EH (cell line): ENCODE data around the gene UGT1A7.

Experiments used
- DNase-seq: peaks from one replicate; pipeline ENCODE4 v3.0.0-alpha.2; 2015; ENCODE audit warnings: low read depth

Gene UGT1A7

DNA sequence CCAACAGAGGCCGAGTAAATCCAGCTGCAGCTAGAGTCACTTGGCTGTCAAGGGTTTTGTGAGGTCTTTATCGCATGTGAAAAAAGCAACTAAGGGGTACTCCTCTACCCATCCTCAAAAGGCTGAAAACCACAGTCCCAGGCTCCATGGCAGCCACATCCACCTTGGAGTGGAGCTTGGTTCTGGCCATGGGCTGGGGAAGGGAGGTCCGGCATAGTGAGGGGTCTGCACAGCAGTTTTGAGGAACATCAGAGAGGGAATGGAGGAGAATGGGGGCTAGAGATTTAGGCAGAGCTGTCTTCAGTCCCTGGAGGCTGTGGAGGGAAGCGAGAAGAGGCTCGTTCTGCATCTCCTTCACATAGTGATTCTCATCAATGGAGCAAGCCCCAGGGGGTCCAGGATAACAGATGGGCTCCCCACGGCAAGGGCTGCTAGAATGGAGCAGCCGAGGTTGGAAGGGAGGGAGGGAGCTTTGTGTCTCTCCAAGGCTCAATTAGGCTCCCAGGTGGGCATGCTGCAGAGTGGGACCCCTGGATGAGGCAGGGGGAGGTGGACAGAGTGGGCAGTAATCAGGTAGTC is 117.5 kb downstream of the UGT1A7 start:
- no peak for DNase-seq

DNA sequence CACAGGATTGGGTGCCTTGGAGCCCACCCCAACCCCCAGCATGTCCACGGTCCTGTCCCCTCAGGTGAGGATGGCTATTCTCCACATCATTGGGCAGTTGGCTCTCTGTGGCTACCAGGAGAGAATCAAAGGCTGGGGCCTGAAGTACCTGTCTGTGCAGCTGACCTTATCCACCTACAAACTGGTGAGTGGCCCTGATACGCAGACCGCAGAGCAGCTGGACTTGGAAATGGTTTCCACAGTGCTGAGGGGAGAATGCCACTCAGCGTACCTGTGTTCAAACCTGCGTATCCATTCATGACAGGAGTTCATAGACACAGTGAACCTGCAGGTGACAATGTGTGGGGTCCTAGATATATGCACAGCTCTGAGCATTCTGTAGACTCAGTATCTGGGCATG is 118.0 kb downstream of the UGT1A7 start:
- DNase-seq: no peak

DNA sequence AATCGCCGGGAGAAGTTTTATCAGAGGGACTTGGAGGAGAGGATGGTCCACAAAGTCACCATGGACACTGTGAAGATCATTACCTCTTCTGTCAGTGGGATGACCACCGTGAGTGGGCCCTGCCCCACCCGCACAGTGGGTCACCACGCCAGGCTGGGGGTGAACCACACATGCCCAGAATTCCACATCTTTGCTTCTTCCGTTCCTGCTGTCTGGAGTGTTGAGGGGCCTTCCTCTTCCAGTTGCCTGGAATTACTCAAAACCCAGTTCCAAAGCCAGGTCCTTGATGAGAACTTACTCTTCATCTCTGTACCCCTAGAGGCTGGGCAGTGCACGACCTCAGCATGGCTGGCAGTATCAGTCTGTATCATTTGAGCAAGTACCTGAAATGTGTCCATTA is 118.5 kb downstream of the UGT1A7 start:
- no peak for DNase-seq

DNA sequence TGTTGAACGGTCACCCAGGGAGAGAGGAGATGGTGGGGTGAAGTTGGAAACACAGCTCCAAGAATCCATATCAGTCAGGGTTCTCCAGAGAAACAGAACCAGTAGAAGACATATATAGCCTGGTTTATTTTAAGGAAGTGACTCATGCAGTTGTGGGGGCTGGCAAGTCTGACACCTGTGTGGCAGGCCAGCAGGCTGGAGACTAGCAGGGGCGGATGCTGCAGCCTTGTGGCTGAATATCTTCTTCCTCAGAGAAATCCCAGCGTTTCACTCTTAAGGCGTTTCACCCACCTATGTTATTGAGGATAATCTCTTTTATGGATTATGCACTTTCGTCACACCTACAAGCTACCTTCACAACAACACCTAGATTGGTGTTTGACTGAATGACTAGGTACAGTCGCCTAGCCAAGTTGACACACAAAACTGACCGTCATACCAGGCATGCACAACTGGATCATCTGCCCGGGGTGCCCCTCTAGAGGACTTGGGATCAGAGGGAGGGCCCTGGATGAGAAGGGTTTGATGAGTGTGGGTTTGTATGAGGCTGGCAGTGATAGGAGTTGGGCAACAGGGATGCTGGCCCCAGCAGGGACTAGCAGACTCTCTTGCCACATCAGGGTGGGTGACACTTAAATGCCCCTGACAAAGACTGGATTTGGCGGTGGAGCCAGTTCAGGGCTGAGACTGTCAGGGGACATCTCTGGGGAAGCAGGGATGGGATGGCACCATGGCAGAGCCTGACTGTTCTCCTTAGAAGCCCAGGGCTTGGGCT is 119.8 kb downstream of the UGT1A7 start:
- peak; percentile 29 for DNase-seq

DNA sequence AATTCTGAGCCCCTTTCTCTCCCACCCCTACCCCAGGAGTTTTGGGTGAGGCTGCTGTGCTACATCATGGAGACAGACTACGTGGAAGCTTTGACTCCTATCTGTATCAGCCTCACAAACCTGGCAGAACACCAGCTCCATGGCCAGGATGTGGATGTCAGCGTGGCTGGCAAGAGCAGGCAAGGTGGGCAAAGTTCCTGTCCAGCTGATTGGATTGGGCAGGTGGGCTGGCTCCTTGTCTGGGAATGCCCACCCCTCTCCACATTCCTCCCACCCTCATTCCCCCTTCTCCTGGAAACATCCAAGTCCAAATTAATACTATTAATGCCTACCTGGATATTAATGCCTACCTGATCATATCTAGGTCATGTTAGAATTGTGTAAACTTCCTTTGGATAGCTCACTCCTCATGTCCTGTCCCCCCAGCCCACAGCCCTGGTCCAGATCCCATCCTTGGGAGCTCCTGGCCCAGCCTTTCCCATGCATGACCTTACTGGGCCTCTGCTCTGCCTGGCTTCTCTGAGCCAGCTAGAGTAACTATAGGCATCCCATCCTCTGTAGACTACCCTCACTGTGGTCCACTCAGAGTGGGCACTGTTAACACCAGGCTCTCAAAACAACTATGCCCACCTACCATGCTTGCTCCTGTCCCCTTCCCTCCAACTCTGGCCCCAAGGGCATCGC is 120.6 kb downstream of the UGT1A7 start:
- no peak for DNase-seq

DNA sequence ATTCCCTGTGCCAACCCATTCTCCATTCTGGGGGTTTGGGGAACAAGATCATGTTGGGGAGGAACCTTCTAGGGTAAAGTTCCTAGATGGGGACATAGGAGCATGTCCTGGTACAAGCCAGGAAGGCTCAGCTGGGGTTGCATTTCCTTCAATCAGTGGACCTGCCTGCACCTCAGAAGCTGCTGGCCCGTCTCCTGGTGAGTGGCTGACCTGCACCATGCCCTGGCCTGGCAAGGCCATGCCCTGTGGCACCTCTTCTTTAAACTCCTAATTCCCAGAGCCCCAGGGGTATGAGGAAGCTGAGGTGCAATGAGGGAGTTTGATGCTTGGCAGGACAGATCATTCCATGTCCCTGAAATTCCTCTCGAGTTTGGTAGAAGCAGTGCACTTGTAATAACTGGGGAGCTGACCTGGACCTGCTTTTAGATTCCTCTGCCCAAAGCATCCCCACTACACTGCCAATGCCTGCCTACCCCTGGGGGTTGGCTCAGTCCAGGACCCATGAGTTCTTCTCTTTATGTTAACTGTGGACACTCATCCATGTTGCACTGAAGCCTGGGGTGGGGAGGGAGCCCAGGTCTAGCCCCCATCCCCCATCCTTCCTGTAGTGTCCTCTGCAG is 121.7 kb downstream of the UGT1A7 start:
- DNase-seq: no peak

DNA sequence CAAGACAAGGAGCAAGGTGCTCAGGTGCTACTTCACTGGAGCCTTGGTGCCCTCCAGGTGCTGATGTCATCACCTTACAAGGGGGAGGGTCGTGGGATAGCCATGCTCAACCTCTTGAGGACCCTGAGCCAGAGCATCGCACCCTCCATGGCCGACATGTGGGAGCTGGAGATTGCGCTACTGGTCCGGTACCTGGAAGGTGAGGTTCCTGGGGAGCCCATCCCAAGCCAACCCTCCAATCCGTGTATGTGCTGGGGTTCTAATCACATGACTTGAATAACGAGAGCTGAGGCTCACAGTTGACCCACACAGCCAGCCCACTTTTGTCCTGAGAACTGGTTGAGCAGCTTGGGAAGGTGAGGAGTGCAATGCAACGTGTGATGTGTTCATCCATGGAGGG is 122.3 kb downstream of the UGT1A7 start:
- DNase-seq: no peak

DNA sequence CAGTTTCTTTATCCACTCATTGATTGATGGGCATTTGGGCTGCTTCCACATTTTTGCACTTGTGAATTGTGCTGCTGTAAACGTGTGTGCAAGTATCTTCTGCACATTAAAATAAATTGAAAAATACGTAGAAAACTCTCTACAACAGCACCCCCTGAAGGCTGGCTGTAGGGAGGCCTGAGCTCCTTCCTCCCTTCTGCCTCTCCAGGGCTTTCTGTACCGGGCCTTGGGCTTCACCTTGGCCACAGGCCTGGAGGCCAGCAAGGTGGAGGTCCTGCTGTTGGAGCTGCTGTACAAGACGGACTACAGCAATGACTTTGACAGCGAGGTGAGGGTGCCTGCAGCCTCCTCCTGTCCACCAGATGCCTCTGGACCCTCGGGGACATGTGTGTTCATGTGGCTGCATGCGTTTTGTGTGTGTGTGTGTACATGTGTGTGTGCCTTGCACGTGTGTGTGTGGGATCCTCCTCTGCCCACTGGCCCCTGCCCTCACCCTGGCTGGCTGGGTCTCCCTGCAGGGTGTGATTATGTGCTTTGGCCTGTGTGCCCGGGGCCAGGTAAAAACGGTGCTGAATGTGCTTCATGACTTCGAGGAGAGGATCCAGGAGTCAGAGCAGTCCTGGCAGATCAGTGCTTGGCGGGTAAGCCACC is 125.6 kb downstream of the UGT1A7 start:
- no peak for DNase-seq

DNA sequence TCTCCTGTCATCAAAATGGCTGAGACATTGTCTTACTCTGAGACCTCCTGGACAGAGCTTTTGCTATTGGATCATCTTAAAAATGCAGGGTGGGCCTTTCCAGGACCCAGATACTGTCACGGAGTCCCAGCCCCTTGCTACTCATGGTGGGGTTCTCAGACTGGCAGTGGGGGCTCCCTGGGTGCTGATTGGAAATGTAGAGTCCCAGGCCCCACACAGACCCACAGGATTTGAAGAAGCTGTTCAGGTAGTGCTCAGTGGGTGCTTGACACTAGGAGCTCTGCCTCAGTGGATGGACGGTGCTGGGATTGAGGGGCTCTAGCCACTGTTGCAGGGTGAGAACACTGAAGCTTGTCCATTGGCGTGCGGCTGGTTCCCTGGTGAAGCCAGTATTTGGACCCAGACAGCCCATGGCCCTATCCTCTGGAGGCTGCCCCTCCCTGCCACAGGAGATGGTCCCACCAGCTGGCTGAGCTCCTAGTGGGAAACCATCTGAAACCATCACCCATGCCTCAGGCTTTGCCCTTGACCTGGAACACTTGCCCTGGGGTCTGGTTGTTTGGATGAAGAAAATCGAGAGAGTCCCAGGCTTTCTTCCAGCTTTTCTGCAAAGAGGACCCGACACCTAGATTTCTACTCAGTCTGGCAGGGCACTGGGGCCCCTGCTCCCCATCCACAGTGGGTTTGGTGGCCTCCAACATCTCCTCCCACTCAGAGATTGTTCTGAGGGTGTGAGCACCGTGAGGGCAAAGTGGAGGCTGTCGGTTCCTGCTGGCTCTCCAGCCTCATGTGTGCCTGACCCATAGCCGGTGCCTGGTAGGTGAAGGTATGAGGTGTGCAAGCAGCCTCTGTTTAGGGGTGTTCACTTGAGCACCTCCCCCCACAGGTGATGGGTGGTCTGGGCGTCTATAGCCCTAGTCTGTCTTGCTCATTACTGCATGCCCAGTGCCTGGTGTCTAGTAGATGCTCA is 126.5 kb downstream of the UGT1A7 start:
- no peak for DNase-seq

DNA sequence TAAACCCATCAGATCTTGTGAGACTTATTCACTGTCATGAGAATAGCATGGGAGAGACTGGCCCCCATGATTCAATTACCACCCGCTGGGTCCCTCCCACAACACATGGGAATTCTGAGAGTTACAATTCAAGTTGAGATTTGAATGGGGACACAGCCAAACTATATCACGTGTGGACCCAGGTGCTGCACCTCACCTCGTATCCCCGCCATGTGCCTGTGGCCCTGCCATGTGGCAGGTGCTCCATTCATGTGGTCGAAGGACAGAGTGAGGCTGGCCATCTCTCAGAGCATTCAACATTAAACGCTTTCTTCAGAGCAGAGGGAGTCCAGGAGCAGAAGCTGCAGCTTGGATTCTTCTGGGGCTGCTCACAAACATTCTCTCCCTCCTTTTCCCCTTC is 128.7 kb downstream of the UGT1A7 start:
- no peak for DNase-seq

DNA sequence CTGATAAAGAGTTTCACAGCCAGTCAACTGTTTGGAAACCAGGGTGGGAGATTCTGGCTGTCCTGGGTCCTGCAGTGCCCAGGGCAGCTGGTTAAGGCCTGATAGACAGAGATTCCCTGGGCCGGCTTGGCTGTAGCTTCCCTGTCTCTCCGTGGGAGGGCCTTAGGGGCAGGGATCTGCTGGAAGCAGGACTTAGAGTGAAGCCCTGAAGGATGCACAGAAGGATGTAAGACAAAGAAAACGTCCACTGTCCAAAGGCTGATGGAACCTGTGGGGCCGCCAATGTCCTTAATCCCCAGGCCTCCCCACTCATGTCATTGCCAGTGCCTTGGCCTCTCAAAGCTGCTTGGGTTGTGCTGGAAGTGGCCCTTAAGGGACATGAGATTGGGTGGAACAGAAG is 129.4 kb downstream of the UGT1A7 start:
- no peak for DNase-seq

DNA sequence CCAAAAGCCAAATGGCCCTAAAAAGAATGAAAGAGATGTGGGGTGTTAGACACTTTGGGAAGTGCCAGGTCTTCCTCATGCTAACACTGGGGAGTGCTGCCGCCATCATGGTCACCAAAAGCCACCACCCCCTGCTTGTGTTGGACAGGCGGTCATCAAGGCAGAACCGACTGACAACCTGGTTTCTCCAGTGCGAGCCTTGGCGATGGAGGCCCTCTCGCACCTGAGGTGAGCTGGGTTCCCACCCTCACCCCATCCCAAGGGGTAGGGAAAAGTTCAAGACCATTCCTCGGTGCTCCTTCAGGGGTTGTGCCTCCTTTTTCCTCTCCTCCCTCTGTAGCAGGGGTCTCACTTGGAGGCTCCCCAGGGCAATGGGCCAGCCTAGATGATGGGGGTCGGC is 130.0 kb downstream of the UGT1A7 start:
- DNase-seq: no peak

DNA sequence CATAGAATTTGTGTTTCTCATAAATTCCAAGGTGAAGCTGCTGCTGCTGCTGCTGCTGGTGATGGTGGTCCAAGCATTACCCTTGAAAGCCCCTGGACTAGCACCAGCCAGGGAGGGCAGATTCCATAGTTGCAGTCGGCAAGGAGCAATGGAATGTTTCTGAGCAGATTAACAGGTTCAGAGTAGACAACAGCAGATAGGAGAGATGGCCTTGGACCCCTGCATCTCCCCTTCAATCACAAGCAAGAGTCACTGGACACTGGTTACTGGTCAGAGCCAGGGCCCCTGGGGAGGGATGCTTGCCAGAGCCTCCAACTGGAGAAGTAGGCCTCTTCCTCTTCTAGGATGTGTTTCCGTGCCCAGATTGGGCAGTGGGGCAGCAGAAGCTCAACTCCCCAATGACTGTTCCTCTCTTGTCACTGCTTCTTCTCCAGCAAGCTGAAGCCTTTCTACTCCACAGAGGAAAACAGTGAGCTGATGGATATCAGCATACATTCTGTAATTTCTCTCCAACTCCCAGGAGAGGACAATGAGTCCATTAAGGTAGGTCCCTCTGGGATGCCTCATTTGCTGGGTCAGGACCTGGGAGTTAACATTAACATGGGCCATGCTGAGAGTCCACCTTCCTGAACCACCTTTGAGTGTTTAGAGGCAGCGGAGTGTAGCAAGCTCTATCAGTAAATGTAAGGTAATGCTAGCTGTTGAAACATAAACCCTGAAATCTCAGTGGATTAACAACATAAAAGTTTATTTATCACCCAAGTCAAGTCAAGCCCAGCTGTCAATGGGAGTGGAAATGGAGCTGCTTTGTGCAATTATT is 131.7 kb downstream of the UGT1A7 start:
- DNase-seq: no peak

DNA sequence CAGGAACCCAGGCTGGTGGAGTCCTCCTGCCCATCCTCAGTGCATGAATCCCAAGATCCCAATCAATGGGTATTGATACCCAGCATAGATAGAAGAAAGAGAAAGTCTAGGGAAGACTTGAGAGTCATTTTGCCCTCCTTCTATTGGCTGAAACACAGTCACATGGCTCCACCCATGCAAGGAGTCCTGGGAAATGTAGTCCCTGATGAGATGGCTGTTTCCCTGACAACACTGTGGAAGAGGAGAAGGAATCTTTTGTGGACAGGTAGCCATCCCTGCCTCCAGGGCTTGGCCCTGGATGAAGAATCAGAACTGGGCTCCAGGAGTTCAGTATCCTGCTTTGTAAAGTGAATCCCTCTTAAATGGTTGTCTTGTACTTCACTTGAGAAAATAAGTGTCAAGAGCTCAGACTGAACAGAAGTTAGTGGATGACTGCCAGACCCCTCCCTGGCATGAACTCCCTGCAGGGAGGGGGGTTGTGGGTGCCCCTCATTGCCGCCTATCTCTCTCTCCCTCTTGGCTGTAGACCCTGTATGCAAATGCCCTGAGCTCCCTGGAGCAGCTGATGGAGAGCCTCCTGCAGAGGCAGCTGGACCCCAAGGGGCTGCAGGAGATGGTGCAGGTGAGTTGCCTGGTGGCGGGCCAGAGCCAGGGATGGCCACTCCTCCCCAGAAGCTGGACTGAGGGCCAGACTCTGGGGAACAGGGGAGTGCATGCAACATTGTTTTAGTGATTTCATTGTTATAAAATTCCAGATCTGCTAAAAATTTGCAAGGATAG is 132.5 kb downstream of the UGT1A7 start:
- DNase-seq: peak; percentile 34

DNA sequence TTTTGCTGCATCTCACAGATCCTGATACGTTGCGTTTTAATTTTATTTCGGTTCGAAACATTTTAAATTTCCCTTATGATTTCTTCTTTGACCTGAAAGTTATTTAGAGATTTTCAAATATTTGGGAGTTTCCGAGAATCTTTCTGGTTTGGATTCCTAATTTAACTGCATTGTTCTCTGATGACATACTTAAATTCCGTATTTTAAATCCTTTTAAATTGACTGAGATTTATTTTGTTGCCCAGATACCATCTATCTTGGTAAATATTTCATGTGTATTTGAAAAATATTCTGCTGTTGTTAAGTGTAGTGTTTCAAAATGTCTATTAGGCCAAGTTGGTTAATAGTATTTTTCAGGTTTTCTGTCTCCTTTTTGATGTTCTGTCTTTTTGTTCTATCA is 134.2 kb downstream of the UGT1A7 start:
- peak; percentile 55 for DNase-seq

DNA sequence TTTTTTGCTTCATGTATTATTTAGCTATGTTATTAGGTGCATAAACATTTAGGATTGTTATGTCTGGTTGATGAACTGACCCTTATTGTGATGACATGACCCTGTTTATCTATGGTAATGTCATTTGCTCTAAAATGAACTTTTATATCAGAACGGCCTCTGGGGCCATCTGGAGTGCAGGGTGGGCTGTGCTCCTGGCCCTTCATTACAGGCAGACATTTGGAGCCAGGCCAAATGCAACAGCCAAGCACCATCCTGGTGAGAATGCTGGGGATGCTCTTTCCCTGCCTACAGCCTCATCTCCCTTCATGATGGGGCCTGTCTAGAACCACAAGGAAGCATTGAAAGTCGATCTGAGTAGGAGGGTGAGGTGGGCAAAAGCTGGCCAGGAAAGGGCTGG is 134.6 kb downstream of the UGT1A7 start:
- peak; percentile 15 for DNase-seq

DNA sequence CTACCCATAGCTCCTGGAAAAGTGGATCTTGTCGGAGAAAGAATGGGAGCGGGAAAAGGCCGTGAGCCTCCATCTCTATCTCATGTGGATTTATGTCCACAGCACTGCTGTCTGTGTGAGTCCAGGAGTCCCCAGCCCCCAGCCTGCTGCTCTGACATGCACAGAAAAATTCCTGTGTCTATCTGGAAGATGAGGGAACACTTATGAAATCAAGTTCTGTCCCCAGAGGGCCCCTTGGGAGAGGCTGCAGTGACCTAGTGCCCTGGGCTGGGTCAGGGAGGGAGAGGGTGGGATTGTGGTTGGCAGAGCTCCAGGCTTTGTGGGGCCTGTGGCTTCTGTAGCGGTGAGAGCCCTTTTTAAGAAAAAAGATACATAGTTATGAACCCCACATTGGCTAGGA is 135.1 kb downstream of the UGT1A7 start:
- peak; percentile 25 for DNase-seq

DNA sequence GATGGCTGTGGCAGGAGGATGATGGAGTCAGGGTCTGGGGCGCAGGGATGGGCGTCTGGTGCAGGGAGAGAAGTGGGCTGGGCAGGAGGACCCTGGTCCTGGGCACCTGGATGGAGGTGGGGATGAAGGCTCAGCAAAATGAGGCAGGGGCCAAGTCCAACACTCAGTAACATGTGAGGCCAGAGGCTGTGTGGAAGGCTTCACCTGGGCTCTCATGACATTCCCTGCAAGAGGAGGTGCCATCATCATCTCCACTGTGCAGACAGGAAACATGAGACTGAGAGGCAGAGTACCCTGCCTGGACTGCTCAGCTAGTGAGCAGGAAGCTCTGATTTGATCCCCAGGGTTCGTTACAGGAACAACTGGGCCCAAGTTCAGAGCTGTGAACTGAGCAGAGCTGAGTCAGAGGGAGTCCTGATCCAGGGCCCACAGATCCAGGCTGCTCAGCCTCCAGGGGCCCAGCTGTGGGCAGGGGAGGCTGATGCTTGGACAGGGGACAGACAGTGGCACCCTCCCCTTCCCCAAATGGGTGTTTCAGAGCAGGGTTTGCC is 135.7 kb downstream of the UGT1A7 start:
- DNase-seq: peak; percentile 40

DNA sequence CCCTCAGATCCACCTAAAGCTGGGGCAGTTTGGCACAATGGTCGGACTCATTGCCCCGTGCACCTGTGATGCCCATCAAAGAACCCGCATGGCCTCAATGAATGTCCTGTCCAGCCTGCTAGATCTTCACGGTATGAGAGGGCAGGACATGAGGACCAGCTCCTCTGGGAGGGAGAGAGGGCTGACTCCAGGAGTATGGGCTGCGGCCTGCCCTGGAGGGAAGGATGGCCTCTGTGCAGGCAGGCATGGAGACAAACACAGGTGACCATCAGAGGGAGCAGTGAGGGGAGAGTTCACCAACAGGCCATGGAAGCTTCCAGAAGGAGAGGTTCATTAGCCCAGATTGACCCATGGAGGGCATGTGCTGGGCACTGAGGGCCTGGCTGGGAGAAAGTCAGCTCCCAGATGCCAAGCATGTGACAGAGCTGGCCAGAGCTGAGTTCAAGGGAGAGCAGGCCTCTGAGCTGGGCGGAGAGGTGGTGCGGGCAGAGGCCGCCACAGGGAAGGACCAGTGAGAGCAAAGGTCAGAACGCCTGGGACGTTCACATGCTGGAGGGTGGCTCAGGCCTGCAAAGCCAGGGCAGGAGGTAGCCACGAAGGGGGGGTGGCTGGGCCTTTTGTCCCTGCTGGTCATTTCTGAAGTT is 136.4 kb downstream of the UGT1A7 start:
- no peak for DNase-seq
